K562 (cell line): Measurements from ENCODE around the gene GALP. TPM values are rescaled to one million over a fixed set of nuclear protein-coding genes. Genes with fewer than 3 reads are reported as not detected.

Experiments
- ATAC-seq: fragments of 200-7000 bp; cut with Tn5 transposase; 3 replicates; pipeline ENCODE4 v1.9.1; 2020; ENCODE audit warnings: moderate library complexity
- BruUV-seq: library from RNA; stranded (reverse); fragments of 400-500 nt; replicated peaks from 2 replicates; lab custom pipeline; 2021; lab: Mats Ljungman, UMichigan
- CTCF ChIA-PET: fragments of 300-600 bp; formaldehyde crosslinking; extraction: SDS; loops from one replicate; lab custom pipeline; 2021; ENCODE audit warnings: low intra/inter-chr PET ratio; lab: Yijun Ruan, JAX
- POLR2A ChIA-PET: fragments of 300-600, 350-650 bp; sonication (Branson Sonifier 250); formaldehyde crosslinking; extraction: SDS; loops from one replicate; lab custom pipeline; 2021; ENCODE audit warnings: antibody characterized with exemption, inconsistent platforms; lab: Yijun Ruan, JAX
- DNase-seq, 4 experiments: peaks; one replicate each; pipeline versions ENCODE4 v3.0.0 to v3.0.0-alpha.2; 2011 to 2018; ENCODE audit warnings: low spot score in 3 of 4, mixed read lengths in 3 of 4; ENCODE audit errors: extremely low read depth in 1 of 4
- FAIRE-seq: peaks from 2 replicates; lab custom pipeline; 2011; peaks lifted over from hg19 to GRCh38; lab: Jason Lieb, UNC
- H2AFZ ChIP-seq: 2 replicates; pipeline ENCODE4 v1.6.0; 2011; ENCODE audit warnings: low read depth, low read length, control low read depth, inconsistent platforms
- H3K27ac ChIP-seq: fragments of 200-600 bp; 3 replicates; pipeline ENCODE4 v1.8.0; 2011; ENCODE audit warnings: low read depth, mild to moderate bottlenecking, control low read depth, inconsistent platforms, low read length, moderate library complexity, mixed read lengths; ENCODE audit errors: extremely low read depth
- H3K27me3 ChIP-seq, 2 experiments: fragments of 300-600 bp in 1 of 2; 2 replicates in 1 of 2; 3 replicates in 1 of 2; pipeline versions ENCODE4 v1.6.0 to v1.8.0; 2011; ENCODE audit warnings: inconsistent platforms in 2 of 2, low read length in 2 of 2, mild to moderate bottlenecking in 1 of 2, mixed read lengths in 1 of 2, moderate library complexity in 1 of 2; ENCODE audit not compliant: control insufficient read depth in 2 of 2, insufficient read depth in 2 of 2
- H3K36me3 ChIP-seq: fragments of 300-600 bp; 3 replicates; pipeline ENCODE4 v1.8.0; 2011; ENCODE audit warnings: mild to moderate bottlenecking, low read length, inconsistent platforms; ENCODE audit not compliant: control insufficient read depth, insufficient read depth
- H3K4me1 ChIP-seq, 2 experiments: fragments of 200-600 bp in 1 of 2; replicated peaks in 1 of 2; 2 replicates in 1 of 2; 3 replicates in 1 of 2; pipeline versions ENCODE4 v1.5.1 to v1.8.0; 2011; ENCODE audit warnings: inconsistent platforms in 2 of 2, low read length in 2 of 2, mild to moderate bottlenecking in 1 of 2, mixed read lengths in 1 of 2, moderate library complexity in 1 of 2; ENCODE audit not compliant: control insufficient read depth in 2 of 2, insufficient read depth in 2 of 2
- H3K4me2 ChIP-seq: 2 replicates; pipeline ENCODE4 v1.6.1; 2011; ENCODE audit warnings: low read length, control low read depth, inconsistent platforms, mixed read lengths; ENCODE audit not compliant: insufficient read depth
- H3K4me3 ChIP-seq: fragments of 200-600 bp; sonication (generic), shearing (Covaris generic); 2 replicates; pipeline ENCODE4 v1.5.1; 2016; ENCODE audit warnings: control low read depth, inconsistent platforms
- H3K79me2 ChIP-seq: fragments of 200-600 bp; 3 replicates; pipeline ENCODE4 v1.8.0; 2011; ENCODE audit warnings: low read length, inconsistent platforms; ENCODE audit not compliant: control insufficient read depth, insufficient read depth
- H3K9ac ChIP-seq, 2 experiments: 2 replicates each; pipeline versions ENCODE4 v1.6.0 to v1.6.1; 2011; ENCODE audit warnings: low read depth in 2 of 2, low read length in 2 of 2, control low read depth in 1 of 2, inconsistent platforms in 1 of 2, mild to moderate bottlenecking in 1 of 2, mixed read lengths in 1 of 2; ENCODE audit not compliant: insufficient read depth in 1 of 2
- H3K9me1 ChIP-seq: one replicate; pipeline ENCODE4 v1.6.0; 2011; ENCODE audit warnings: inconsistent platforms, mild to moderate bottlenecking, low read length, moderate library complexity; ENCODE audit not compliant: control insufficient read depth, insufficient read depth
- H3K9me3 ChIP-seq: replicated peaks from 2 replicates; pipeline ENCODE4 v1.5.1; 2011; ENCODE audit warnings: low read depth, low read length, inconsistent platforms; ENCODE audit not compliant: control insufficient read depth, insufficient read depth
- H4K20me1 ChIP-seq: replicated peaks from 2 replicates; pipeline ENCODE4 v1.6.1; 2011; ENCODE audit warnings: low read length, inconsistent platforms, mixed read lengths; ENCODE audit not compliant: control insufficient read depth, insufficient read depth
- AFF1 ChIP-seq, 2 experiments: fragments of 450-650 bp; IDR thresholded peaks; 2 replicates each; pipeline ENCODE4 v1.6.1; 2018; ENCODE audit warnings: mild to moderate bottlenecking in 2 of 2, low read depth in 1 of 2; ENCODE audit not compliant: partially characterized antibody in 2 of 2
- EHMT2 ChIP-seq: fragments of 450-650 bp; IDR thresholded peaks from 2 replicates; pipeline ENCODE4 v1.6.1; 2018; ENCODE audit warnings: antibody characterized with exemption
- NUFIP1 ChIP-seq: fragments of 450-650 bp; IDR thresholded peaks from 2 replicates; pipeline ENCODE4 v1.6.1; 2018; ENCODE audit not compliant: partially characterized antibody
- RNF2 ChIP-seq: sonication (generic); IDR thresholded peaks from 2 replicates; pipeline ENCODE4 v1.6.1; 2016
- TEAD4 ChIP-seq, 2 experiments: sonication (generic) in 1 of 2; formaldehyde crosslinking in 1 of 2; IDR thresholded peaks; 2 replicates each; pipeline versions ENCODE4 v1.6.1 to v1.8.0; 2012 to 2022; ENCODE audit warnings: borderline replicate concordance in 1 of 2, inconsistent platforms in 1 of 2, low read length in 1 of 2, mild to moderate bottlenecking in 1 of 2, missing genetic modification reagents in 1 of 2
- XRCC5 ChIP-seq: fragments of 200-400 bp; formaldehyde crosslinking; IDR thresholded peaks from 2 replicates; pipeline ENCODE4 v1.6.1; 2017; ENCODE audit warnings: low read depth, mild to moderate bottlenecking, low read length
- WGBS: fragments of 100-300 bp; shearing (Covaris generic); methylation state at CpG from one replicate; pipeline ENCODE4 v1.1.6; 2016; ENCODE audit warnings: low coverage, mixed read lengths; ENCODE audit not compliant: insufficient coverage; ENCODE audit errors: missing lambda C conversion rate; 5-methylcytosine and 5-hydroxymethylcytosine counted together
- in situ Hi-C: fragments of 300-500 bp; cut with MboI; formaldehyde crosslinking; loops from 4 replicates; pipeline ENCODE4 v1.15.0; 2018; ENCODE audit warnings: inconsistent platforms, mixed read lengths
- intact Hi-C: fragments of 100-400 bp; cut with micrococcal nuclease; formaldehyde crosslinking; loops from 2 replicates; pipeline ENCODE4 v1.14.2; 2022
- polyA plus RNA-seq, 8 experiments: library from polyadenylated mRNA; depleted of rRNA in 4 of 8; stranded (reverse) in 5 of 8; unstranded in 3 of 8; fragments of >200 nt; fragmentation: Nextera tagmentation in 2 of 8; fragmentation: Illumina TruSeq in 1 of 8; extraction: Ambion mirVana in 2 of 8; extraction: Trizol in 1 of 8; gene quantifications; 2 replicates each; pipeline versions ENCODE4 v1.2.1 to v1.2.3, GENCODE V29; 2011 to 2014; ENCODE audit warnings: inconsistent platforms in 1 of 8, missing spikeins in 1 of 8
- total RNA-seq, 7 experiments: library from RNA; depleted of rRNA in 6 of 7; stranded (reverse); fragments of >200 nt in 6 of 7; fragmentation: Illumina TruSeq in 2 of 7; extraction: Trizol in 2 of 7; gene quantifications; 2 replicates each; pipeline versions ENCODE4 v1.2.1 to v1.2.3, GENCODE V29; 2011 to 2021; ENCODE audit warnings: low replicate concordance in 1 of 7
- TF ChIP-seq, protein P1 (sequence below): fragments of 200-800 bp; sonication (Bioruptor generic); IDR thresholded peaks from 2 replicates; pipeline ENCODE4 v1.6.1; 2017; ENCODE audit warnings: missing genetic modification characterization, missing compliant biosample characterization

The GALP gene
- total and polyA plus RNA-seq, 9 of the 15 experiments (the other 6 are each of a cell fraction or from before 2014, with no cell fraction given): not detected

DNA sequence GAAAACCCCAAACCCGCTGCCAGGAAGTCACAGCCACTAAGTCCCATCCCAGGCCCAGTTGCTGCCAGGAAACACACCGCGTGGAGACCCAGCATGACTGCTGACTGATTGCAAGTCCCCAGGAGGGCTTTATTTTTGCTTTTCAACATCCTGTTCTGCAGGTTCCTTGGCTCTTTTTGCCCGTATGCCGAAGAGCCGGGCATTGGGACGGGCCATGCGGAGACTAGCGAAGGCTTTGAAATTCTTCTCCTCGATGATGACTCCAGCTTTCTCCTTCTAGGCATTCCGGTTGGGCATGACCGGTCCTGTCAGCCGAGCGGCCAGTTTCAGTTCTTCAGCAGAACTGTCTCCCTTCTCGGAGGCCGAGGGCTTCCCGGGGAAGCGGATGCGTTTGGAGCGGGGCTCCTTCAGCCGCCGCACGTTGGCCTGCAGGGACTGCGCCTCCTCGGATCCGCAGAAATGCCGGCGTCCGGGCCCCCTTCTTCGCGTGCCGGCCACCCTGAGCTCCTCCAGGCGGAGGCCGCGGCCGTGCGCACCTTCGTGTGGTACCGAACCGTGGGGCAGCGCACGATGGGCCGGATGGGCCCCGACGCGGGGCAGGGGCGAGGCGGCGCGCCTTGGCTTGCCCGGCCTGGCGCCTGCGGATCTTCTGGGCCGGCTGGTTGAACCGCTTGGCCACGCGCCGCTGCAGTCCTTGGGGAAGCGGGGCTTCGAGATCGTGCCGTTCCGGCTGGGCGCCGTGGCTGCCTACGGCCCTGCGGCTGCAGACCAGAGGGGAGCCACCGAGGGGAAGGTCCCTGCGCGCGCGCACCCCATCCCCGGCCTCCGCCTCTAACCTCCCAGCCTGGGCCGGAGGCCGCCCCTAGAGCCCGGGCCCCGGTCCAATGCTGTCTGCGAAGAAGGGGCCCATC is 41.5 kb downstream of the GALP start:
- no peak overlapping the region for H3K9ac ChIP-seq
- H2AFZ ChIP-seq: no peak overlapping the region
- H3K4me2 ChIP-seq: no peak overlapping the region

More for the DNA sequence above, 41.5 kb downstream of the GALP start:
- Histone ChIP-seq H3K9me3 (peaks cover 2% of the 10 kb centered on the region; the same call in 1 of the 2 replicates), H3K27me3 (peaks cover 0 to 33% of the 10 kb centered on the region in 2 experiments; a peak in 3 of 5 replicates), H3K27ac (no peak overlapping the region), H3K79me2 (no peaks in the 10 kb centered on the region), H3K4me1 (peaks cover 0 to 10% of the 10 kb centered on the region in 2 experiments; a peak in 3 of 5 replicates), H3K9me1 (no peaks in the 10 kb centered on the region), H3K4me3 (no peak overlapping the region), H3K36me3 (no peaks in the 10 kb centered on the region), H4K20me1 (no peaks in the 10 kb centered on the region)
- in situ Hi-C loops: no loop called here
- no peak for TF ChIP-seq EHMT2
- TF ChIP-seq, protein P1, sequence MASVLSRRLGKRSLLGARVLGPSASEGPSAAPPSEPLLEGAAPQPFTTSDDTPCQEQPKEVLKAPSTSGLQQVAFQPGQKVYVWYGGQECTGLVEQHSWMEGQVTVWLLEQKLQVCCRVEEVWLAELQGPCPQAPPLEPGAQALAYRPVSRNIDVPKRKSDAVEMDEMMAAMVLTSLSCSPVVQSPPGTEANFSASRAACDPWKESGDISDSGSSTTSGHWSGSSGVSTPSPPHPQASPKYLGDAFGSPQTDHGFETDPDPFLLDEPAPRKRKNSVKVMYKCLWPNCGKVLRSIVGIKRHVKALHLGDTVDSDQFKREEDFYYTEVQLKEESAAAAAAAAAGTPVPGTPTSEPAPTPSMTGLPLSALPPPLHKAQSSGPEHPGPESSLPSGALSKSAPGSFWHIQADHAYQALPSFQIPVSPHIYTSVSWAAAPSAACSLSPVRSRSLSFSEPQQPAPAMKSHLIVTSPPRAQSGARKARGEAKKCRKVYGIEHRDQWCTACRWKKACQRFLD: no peak
- TF ChIP-seq XRCC5: no peak
- TF ChIP-seq AFF1 (IDR thresholded peaks at IDR 0.05; ENCODE audit: low read depth in 1 of 2, partially characterized antibody in 2 of 2): no peak
- no peak for TF ChIP-seq RNF2
- TF ChIP-seq TEAD4 (IDR thresholded peaks at IDR 0.05; ENCODE audit: low read length): no peak
- no peak for TF ChIP-seq TEAD4 (CRISPR knock-in tag; IDR thresholded peaks at IDR 0.05; ENCODE audit: borderline replicate concordance)
- no peak for TF ChIP-seq NUFIP1
- intact Hi-C loops: no loop called here
- CTCF ChIA-PET: no interaction called here
- POLR2A ChIA-PET: interaction anchor here (0.6 kb wide), 1 partner anchor 200 kb away, joined by 3 read pairs; no protein-coding TSS in a partner anchor
- 56% methylated on average over 25 of the region's 79 CpGs for WGBS
- no peak for FAIRE-seq
- BruUV-seq: no TSS peak
- ATAC-seq: no peak
- no peak for DNase-seq
